Measurements from ENCODE around the gene TPM4.
A peak's percentile ranks its signal among the peaks of the same experiment; 100 is the strongest.

The TPM4 gene

GRCh38 chr19:16041991-16042386 lies 34.3 kb upstream of the TPM4 start:
- DNase-seq (ENCODE audit: low spot score): no peak

GRCh38 chr19:16042533-16043085 lies 33.7 kb upstream of the TPM4 start:
- DNase-seq (ENCODE audit: low spot score): no peak

- DNase-seq (ENCODE audit: low spot score): no peak
Observed at GRCh38 chr19:16043156-16043757, 33.0 kb upstream of the TPM4 start.

GRCh38 chr19:16044746-16045145 lies 31.5 kb upstream of the TPM4 start:
- no peak for DNase-seq (ENCODE audit: low spot score)

- DNase-seq (ENCODE audit: low spot score): no peak
Observed at GRCh38 chr19:16045171-16045570, 31.1 kb upstream of the TPM4 start.

- DNase-seq (ENCODE audit: low spot score): no peak
Observed at GRCh38 chr19:16045893-16046292, 30.4 kb upstream of the TPM4 start.

- DNase-seq (ENCODE audit: low spot score): no peak
Observed at GRCh38 chr19:16048583-16048982, 27.7 kb upstream of the TPM4 start.

- DNase-seq (ENCODE audit: low spot score): peak; percentile 64
Observed at GRCh38 chr19:16051254-16052025, 24.9 kb upstream of the TPM4 start.

GRCh38 chr19:16052353-16052752 lies 23.9 kb upstream of the TPM4 start:
- DNase-seq (ENCODE audit: low spot score): no peak

GRCh38 chr19:16057062-16057461 lies 19.2 kb upstream of the TPM4 start:
- DNase-seq (ENCODE audit: low spot score): no peak

GRCh38 chr19:16060294-16060693 lies 16.0 kb upstream of the TPM4 start:
- DNase-seq (ENCODE audit: low spot score): no peak

GRCh38 chr19:16061943-16062342 lies 14.4 kb upstream of the TPM4 start:
- DNase-seq (ENCODE audit: low spot score): no peak

GRCh38 chr19:16062789-16063188 lies 13.5 kb upstream of the TPM4 start:
- DNase-seq (ENCODE audit: low spot score): peak; percentile 78

- no peak for DNase-seq (ENCODE audit: low spot score)
Observed at GRCh38 chr19:16064209-16064889, 11.9 kb upstream of the TPM4 start.

GRCh38 chr19:16066611-16067104 lies 9.6 kb upstream of the TPM4 start:
- DNase-seq (ENCODE audit: low spot score): peak; percentile 67

GRCh38 chr19:16067205-16067938 lies 8.9 kb upstream of the TPM4 start:
- no peak for DNase-seq (ENCODE audit: low spot score)

- no peak for DNase-seq (ENCODE audit: low spot score)
Observed at GRCh38 chr19:16068696-16069259, 7.5 kb upstream of the TPM4 start.

GRCh38 chr19:16069813-16070365 lies 6.4 kb upstream of the TPM4 start:
- no peak for DNase-seq (ENCODE audit: low spot score)

- DNase-seq (ENCODE audit: low spot score): peak; percentile 94
Observed at GRCh38 chr19:16070366-16070990, 5.8 kb upstream of the TPM4 start.

- DNase-seq (ENCODE audit: low spot score): no peak
Observed at GRCh38 chr19:16071072-16071691, 5.1 kb upstream of the TPM4 start.

Data from CD4-positive, alpha-beta T cell treated with Interleukin-2 at 100 ng/mL for 4 hours (primary cell).